Neural cell (in vitro differentiated cells): ENCODE results near the gene PRKAR1B. TPM values are rescaled to one million over a fixed set of nuclear protein-coding genes. Genes with fewer than 3 reads are reported as not detected.

Experiments used
- H2AFZ ChIP-seq: fragments of 200-600, 300-800 bp; sonication (generic), shearing (Covaris generic); 2 replicates; pipeline ENCODE4 v1.6.0; 2014; ENCODE audit warnings: low read depth, mild to moderate bottlenecking, antibody characterized with exemption, low read length, moderate library complexity
- H3F3A ChIP-seq: fragments of 200-600 bp; shearing (Covaris generic); 2 replicates; pipeline ENCODE4 v1.6.1; 2016; ENCODE audit warnings: mild to moderate bottlenecking, moderate library complexity, mixed read lengths, antibody characterized with exemption, low read length; ENCODE audit not compliant: insufficient read depth, poor library complexity, severe bottlenecking
- H3K27ac ChIP-seq: fragments of 200-600, 300-800 bp; sonication (generic), shearing (Covaris generic); 2 replicates; pipeline ENCODE4 v1.5.1; 2014; ENCODE audit warnings: mild to moderate bottlenecking, low read length, moderate library complexity
- H3K27me3 ChIP-seq: fragments of 300-800, 200-600 bp; sonication (generic), shearing (Covaris generic); 2 replicates; pipeline ENCODE4 v1.6.0; 2014; ENCODE audit warnings: mild to moderate bottlenecking, low read depth, low read length, moderate library complexity; ENCODE audit not compliant: insufficient read depth
- H3K36me3 ChIP-seq: fragments of 300-800, 200-600 bp; sonication (generic), shearing (Covaris generic); 2 replicates; pipeline ENCODE4 v1.5.1; 2014; ENCODE audit warnings: mild to moderate bottlenecking, antibody characterized with exemption, low read length, moderate library complexity; ENCODE audit not compliant: insufficient read depth
- H3K4me2 ChIP-seq: fragments of 300-800, 200-600 bp; sonication (generic), shearing (Covaris generic); 2 replicates; pipeline ENCODE4 v1.6.0; 2014; ENCODE audit warnings: mild to moderate bottlenecking, low read length
- H3K4me3 ChIP-seq: fragments of 300-800, 200-600 bp; sonication (generic), shearing (Covaris generic); 2 replicates; pipeline ENCODE4 v1.5.1; 2014; ENCODE audit warnings: mild to moderate bottlenecking, low read length, moderate library complexity
- H3K79me2 ChIP-seq: fragments of 200-600 bp; shearing (Covaris generic); replicated peaks from 2 replicates; pipeline ENCODE4 v1.6.0; 2014; ENCODE audit warnings: mild to moderate bottlenecking, low read length, moderate library complexity; ENCODE audit not compliant: insufficient read depth
- H3K9ac ChIP-seq: fragments of 300-800, 200-600 bp; sonication (generic), shearing (Covaris generic); 2 replicates; pipeline ENCODE4 v1.6.1; 2016; ENCODE audit warnings: mild to moderate bottlenecking, low read length, mixed read lengths
- H3K9me2 ChIP-seq: fragments of 200-600 bp; shearing (Covaris generic); 2 replicates; pipeline ENCODE4 v1.6.1; 2016; ENCODE audit warnings: mild to moderate bottlenecking, low read length, mixed read lengths; ENCODE audit not compliant: insufficient read depth
- H3K9me3 ChIP-seq: fragments of 200-600, 300-800 bp; sonication (generic), shearing (Covaris generic); 2 replicates; pipeline ENCODE4 v1.6.1; 2016; ENCODE audit warnings: mild to moderate bottlenecking, mixed run types, low read length, moderate library complexity, mixed read lengths
- H4K20me1 ChIP-seq: fragments of 200-600 bp; shearing (Covaris generic); 2 replicates; pipeline ENCODE4 v1.6.1; 2016; ENCODE audit warnings: mild to moderate bottlenecking, mixed run types; ENCODE audit not compliant: insufficient read depth
- EP300 ChIP-seq: fragments of 450-650 bp; conservative IDR thresholded peaks from 2 replicates; pipeline ENCODE4 v1.6.1; 2014; ENCODE audit warnings: antibody characterized with exemption, mild to moderate bottlenecking, moderate library complexity; ENCODE audit not compliant: poor library complexity, severe bottlenecking
- EZH2 ChIP-seq: fragments of 200-600, 300-800 bp; shearing (Covaris generic), sonication (generic); IDR thresholded peaks from 2 replicates; pipeline ENCODE4 v1.6.1; 2014; ENCODE audit warnings: antibody characterized with exemption, low read length, borderline replicate concordance, mild to moderate bottlenecking; ENCODE audit not compliant: insufficient read depth, poor library complexity, severe bottlenecking
- MXI1 ChIP-seq: fragments of 450-650 bp; conservative IDR thresholded peaks from 2 replicates; pipeline ENCODE4 v1.6.1; 2014; ENCODE audit warnings: antibody characterized with exemption, mild to moderate bottlenecking; ENCODE audit not compliant: poor library complexity, severe bottlenecking
- POLR2AphosphoS5 ChIP-seq: IDR thresholded peaks from 2 replicates; pipeline ENCODE4 v1.6.1; 2012
- RAD21 ChIP-seq: fragments of 450-650 bp; conservative IDR thresholded peaks from 2 replicates; pipeline ENCODE4 v1.6.1; 2014; ENCODE audit warnings: antibody characterized with exemption, mild to moderate bottlenecking, moderate library complexity
- REST ChIP-seq: IDR thresholded peaks from 2 replicates; pipeline ENCODE4 v1.6.1; 2012; ENCODE audit warnings: borderline replicate concordance
- SMC3 ChIP-seq: fragments of 450-650 bp; conservative IDR thresholded peaks from 2 replicates; pipeline ENCODE4 v1.6.1; 2014; ENCODE audit warnings: antibody characterized with exemption, mild to moderate bottlenecking, moderate library complexity; ENCODE audit not compliant: poor library complexity
- TAF1 ChIP-seq: IDR thresholded peaks from 2 replicates; pipeline ENCODE4 v1.6.1; 2012; ENCODE audit warnings: low read depth
- polyA plus RNA-seq: library from polyadenylated mRNA; depleted of rRNA; stranded (reverse); fragments of >200 nt; gene quantifications from 2 replicates; pipeline ENCODE4 v1.2.3, GENCODE V29; 2014
- TF ChIP-seq, protein P1 (sequence below): fragments of 450-650 bp; IDR thresholded peaks from 2 replicates; pipeline ENCODE4 v1.5.1; 2014; ENCODE audit warnings: antibody characterized with exemption, mild to moderate bottlenecking, moderate library complexity; ENCODE audit not compliant: poor library complexity, severe bottlenecking

The PRKAR1B gene
- polyA plus RNA-seq, 1 donor from 2014 or later = 38.6 TPM

DNA sequence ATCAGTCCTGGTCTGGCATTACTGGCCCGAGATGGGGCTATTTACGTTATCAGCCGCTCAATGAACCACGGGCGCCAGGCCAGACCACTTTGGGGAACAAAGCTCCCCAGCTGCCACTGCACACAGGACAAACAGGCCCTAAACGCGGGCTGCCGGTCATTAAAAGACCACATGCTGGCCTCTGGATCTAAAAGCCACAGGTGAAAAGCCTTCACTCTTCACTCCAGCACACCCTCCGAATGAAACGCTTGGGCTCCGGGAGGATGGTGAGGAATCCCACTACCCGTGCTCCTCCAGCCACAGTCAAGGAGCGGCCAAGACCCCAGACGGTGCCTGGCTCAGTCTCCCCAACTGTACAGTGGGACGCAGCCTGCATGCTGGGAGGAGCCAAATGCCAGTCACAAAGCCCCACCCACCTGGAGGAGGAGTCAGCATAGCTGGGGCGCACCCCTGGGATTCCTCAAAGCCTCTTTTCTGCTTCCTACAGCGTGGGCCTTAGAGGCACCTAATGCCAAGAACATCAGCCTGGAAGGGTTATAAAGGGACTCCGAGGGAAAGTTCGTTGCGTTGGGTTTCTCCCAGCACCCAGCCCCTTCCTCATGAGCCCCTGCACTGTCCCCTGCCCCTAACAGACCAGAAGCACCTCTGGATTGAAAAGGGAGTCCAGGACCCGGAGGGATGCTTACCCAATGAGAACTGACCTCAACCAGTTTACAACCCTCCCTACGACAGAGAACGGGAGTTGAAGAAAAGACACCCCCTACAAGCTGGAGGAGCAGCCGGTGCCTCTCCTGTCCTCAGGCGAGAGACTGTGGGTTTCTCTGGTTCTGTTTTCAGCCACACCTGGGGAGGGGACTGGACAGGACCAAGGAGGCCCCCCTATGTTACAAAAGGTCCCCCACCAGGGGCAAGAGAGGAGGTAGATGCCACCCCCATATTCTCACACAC, 212.2 kb downstream of the PRKAR1B start:
- Histone ChIP-seq H3K79me2 (no peaks in the 10 kb centered on the region), H3K9me2 (no peaks in the 10 kb centered on the region), H3K4me2 (no peak overlapping the region), H3K9me3 (no peaks in the 10 kb centered on the region), H2AFZ (no peak overlapping the region), H3K27ac (no peak overlapping the region), H4K20me1 (no peaks in the 10 kb centered on the region), H3K27me3 (peaks cover 46% of the 10 kb centered on the region), H3K4me3 (no peak overlapping the region), H3K36me3 (no peaks in the 10 kb centered on the region), H3K9ac (no peak overlapping the region), H3F3A (no peaks in the 10 kb centered on the region)
- TF ChIP-seq TAF1 (no peak), SMC3 (no peak), REST (no peak), EZH2 (no peak), EP300 (no peak), POLR2AphosphoS5 (no peak), MXI1 (no peak)
- TF ChIP-seq, protein P1, sequence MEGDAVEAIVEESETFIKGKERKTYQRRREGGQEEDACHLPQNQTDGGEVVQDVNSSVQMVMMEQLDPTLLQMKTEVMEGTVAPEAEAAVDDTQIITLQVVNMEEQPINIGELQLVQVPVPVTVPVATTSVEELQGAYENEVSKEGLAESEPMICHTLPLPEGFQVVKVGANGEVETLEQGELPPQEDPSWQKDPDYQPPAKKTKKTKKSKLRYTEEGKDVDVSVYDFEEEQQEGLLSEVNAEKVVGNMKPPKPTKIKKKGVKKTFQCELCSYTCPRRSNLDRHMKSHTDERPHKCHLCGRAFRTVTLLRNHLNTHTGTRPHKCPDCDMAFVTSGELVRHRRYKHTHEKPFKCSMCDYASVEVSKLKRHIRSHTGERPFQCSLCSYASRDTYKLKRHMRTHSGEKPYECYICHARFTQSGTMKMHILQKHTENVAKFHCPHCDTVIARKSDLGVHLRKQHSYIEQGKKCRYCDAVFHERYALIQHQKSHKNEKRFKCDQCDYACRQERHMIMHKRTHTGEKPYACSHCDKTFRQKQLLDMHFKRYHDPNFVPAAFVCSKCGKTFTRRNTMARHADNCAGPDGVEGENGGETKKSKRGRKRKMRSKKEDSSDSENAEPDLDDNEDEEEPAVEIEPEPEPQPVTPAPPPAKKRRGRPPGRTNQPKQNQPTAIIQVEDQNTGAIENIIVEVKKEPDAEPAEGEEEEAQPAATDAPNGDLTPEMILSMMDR = no peak

DNA sequence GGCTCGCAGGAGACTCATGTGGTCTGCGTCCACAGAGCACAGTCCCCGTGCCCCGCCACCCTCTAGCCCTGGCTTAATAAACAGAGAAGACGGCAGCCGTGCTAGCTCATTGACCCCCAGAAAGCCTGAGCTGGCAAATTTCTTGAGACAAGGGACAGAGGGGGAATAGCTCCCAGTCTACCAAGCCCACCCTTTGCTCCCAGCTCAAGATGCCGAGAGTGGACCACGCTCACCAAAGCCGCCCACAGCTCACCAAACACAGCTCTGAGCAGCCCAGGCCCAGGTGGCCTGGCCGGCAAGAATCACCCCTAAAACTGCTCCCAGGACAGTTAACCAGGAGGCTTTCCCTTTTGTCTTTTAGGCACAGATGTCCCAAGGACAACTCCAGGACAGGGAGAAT, 212.8 kb downstream of the PRKAR1B start:
- Histone ChIP-seq H3K4me3 (no peak overlapping the region), H3K36me3 (no peaks in the 10 kb centered on the region), H3K9me3 (no peaks in the 10 kb centered on the region), H2AFZ (no peak overlapping the region), H3K4me2 (no peak overlapping the region), H3K27ac (no peak overlapping the region), H4K20me1 (no peaks in the 10 kb centered on the region), H3K27me3 (peaks cover 45% of the 10 kb centered on the region), H3K9me2 (no peaks in the 10 kb centered on the region), H3F3A (no peaks in the 10 kb centered on the region), H3K9ac (no peak overlapping the region), H3K79me2 (no peaks in the 10 kb centered on the region)
- TF ChIP-seq, protein P1 = no peak
- no peak for TF ChIP-seq EP300
- TF ChIP-seq TAF1 = no peak
- no peak for TF ChIP-seq EZH2
- no peak for TF ChIP-seq SMC3
- TF ChIP-seq POLR2AphosphoS5 = no peak
- TF ChIP-seq MXI1 = no peak
- no peak for TF ChIP-seq REST
- no peak for TF ChIP-seq RAD21
